HG02678 (cell line): ENCODE results near the gene UTF1.

Experiments
- ATAC-seq: cut with Tn5 transposase; IDR thresholded peaks from one replicate; pipeline ENCODE4 v1.9.1; 2021; ENCODE audit warnings: mild to moderate bottlenecking, moderate library complexity; ENCODE audit not compliant: unreplicated experiment

The UTF1 gene

GRCh38 chr10:133196221-133196915 is 33.6 kb upstream of the UTF1 start:
- ATAC-seq: no peak

GRCh38 chr10:133196936-133197758 is 32.9 kb upstream of the UTF1 start:
- no peak for ATAC-seq

GRCh38 chr10:133197786-133198185 is 32.2 kb upstream of the UTF1 start:
- no peak for ATAC-seq

GRCh38 chr10:133198206-133198605 is 31.8 kb upstream of the UTF1 start:
- ATAC-seq: no peak

DNA sequence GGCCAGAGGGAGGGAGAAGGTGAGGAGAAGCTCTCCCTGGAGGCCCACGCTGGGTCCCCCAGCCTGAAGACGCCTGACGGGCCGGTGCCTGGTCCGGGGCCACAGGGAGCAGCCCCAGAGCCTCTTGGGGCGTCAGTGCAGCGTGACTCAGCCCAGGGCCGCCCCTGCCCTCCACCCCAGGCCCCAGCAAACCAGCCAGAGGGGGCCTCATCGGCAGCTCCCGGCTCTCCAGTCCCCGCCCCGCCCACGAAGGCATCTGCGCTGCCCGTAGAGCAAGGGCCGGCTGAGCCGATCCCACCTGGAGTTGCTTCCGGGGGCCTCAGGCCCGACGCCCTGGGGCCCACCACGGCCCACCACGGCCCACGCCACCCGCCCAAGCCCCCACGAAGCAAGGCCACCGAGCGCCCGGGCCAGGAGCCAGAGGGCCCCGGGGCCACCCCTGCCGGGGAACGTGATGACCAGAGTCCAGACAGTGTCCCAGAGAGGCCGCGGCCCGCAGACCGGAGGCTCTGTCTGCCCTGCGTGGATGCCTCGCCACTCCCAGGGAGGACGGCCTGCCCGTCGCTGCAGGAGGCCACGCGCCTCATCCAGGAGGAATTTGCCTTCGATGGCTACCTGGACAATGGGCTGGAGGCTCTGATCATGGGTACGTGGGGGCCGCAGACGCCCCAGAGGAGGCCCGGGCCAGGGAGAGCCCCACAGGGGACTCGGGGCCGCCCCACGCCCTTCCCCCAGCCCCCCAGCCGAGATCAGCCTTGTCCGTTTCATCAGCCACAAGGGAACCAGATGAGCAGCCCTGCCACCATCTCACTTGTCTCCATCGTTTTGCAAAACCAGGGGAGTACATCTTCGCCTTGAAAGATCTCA is 31.2 kb upstream of the UTF1 start:
- ATAC-seq: no peak

- no peak for ATAC-seq
Measured at GRCh38 chr10:133199488-133199885, 30.5 kb upstream of the UTF1 start.

- no peak for ATAC-seq
Measured at GRCh38 chr10:133199992-133200611, 29.9 kb upstream of the UTF1 start.

- no peak for ATAC-seq
Measured at GRCh38 chr10:133200621-133201031, 29.4 kb upstream of the UTF1 start.

- ATAC-seq: no peak
Measured at GRCh38 chr10:133201151-133201947, 28.7 kb upstream of the UTF1 start.

GRCh38 chr10:133201948-133202725 is 27.9 kb upstream of the UTF1 start:
- no peak for ATAC-seq

DNA sequence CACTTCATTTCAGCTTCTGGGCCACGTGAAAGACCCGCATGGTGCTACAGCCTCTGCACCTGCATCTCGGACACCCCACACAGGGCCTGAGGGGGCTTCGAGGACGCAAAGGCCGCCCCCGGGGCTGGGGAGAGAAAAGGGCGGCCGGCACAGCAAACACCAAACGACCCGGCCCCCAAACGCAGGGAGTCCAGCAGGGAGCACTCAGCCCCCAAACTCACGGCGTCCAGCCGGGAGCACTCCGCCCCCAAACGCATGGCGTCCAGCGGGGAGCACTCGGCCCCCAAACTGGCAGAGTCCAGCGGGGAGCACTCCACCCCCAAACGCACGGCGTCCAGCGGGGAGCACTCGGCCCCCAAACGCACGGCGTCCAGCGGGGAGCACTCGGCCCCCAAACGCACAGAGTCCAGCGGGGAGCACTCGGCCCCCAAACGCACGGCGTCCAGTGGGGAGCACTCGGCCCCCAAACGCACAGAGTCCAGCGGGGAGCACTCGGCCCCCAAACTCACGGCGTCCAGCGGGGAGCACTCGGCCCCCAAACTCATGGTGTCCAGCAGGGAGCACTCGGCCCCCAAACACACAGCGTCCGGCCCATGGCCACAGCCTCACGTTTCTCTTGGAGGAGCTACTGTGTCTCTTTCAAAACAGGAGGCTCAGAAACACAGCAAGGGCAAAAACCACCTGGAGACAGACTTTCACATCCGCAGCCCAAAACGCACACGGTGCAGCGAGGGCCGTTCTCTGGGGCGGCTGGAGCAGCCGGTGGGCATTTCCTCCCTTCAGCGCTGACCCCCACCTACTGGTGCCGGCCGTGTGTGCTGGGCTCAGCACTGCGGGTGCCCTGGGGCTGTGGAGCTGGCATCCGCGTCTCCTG is 27.0 kb upstream of the UTF1 start:
- no peak for ATAC-seq

- ATAC-seq: no peak
Measured at GRCh38 chr10:133203652-133204195, 26.3 kb upstream of the UTF1 start.

- ATAC-seq: no peak
Measured at GRCh38 chr10:133204226-133205015, 25.6 kb upstream of the UTF1 start.

DNA sequence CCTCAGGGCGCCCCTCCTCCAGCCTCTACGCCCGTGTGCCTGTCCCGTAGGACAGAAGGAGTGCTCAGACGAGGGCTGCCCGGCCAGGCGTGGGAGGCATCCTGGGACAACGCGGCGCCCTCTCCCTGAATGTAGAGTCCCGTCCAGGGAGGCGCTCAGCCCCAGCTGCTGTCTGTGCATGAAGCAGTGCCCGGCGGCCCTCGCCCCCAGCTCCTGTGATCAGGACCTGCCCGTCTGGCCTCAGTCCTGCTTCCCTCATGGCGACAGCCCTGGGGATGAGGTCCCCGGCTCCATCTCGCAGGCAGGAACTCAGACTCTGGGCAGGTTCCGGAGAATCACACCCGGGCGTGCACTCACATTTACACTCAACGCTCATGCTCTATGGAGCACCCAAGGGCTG is 24.9 kb upstream of the UTF1 start:
- no peak for ATAC-seq

- ATAC-seq: no peak
Measured at GRCh38 chr10:133206356-133207040, 23.5 kb upstream of the UTF1 start.

GRCh38 chr10:133207041-133207600 is 22.9 kb upstream of the UTF1 start:
- no peak for ATAC-seq
